Esophagus squamous epithelium (tissue), 5 donors: Measurements from ENCODE around the gene TGFBR3. TPM values are rescaled to one million over a fixed set of nuclear protein-coding genes. Genes with fewer than 3 reads are reported as not detected.

Experiments used
- DNase-seq: peaks from one replicate; lab custom pipeline; 2025; lab: John Stamatoyannopoulos, UW
- H3K27ac ChIP-seq, 4 donors: fragments of 200-600 bp; sonication (generic); one replicate each; pipeline ENCODE4 v1.5.1; 2016 to 2019; ENCODE audit warnings: mild to moderate bottlenecking in 1 of 4
- H3K27me3 ChIP-seq, 4 donors: fragments of 200-600 bp; sonication (generic); 1 replicate in 3 of 4; 2 replicates in 1 of 4; pipeline versions ENCODE4 v1.5.1 to v1.6.0; 2017 to 2021; ENCODE audit warnings: antibody characterized with exemption in 1 of 4
- H3K36me3 ChIP-seq, 3 donors: fragments of 200-600 bp; sonication (generic); one replicate each; pipeline ENCODE4 v1.5.1; 2016 to 2019
- H3K4me1 ChIP-seq, 3 donors: fragments of 200-600 bp; sonication (generic); one replicate each; pipeline ENCODE4 v1.5.1; 2017 to 2019
- H3K4me3 ChIP-seq, 4 donors: fragments of 200-600 bp; sonication (generic); 1 replicate in 3 of 4; 2 replicates in 1 of 4; pipeline ENCODE4 v1.5.1; 2016 to 2019; ENCODE audit warnings: mild to moderate bottlenecking in 2 of 4, moderate library complexity in 1 of 4
- H3K9me3 ChIP-seq, 3 donors: fragments of 200-600 bp; sonication (generic); one replicate each; pipeline ENCODE4 v1.5.1; 2016 to 2019
- POLR2A ChIP-seq, 4 donors: fragments of 450-650 bp; IDR thresholded peaks; one replicate each; pipeline ENCODE4 v1.6.1; 2017; ENCODE audit warnings: antibody characterized with exemption in 4 of 4, mild to moderate bottlenecking in 4 of 4, moderate library complexity in 3 of 4
- WGBS, 2 donors: methylation state at CpG; one replicate each; pipeline ENCODE4 v1.1.5; 2018; 5-methylcytosine and 5-hydroxymethylcytosine counted together
- intact Hi-C: fragments of 100-400 bp; cut with DNase I; formaldehyde crosslinking; loops from one replicate; pipeline ENCODE4 v1.15.0; 2022
- total RNA-seq, 4 donors: library from RNA; depleted of rRNA; stranded (reverse); fragments of >200 nt; gene quantifications; one replicate each; pipeline ENCODE4 v1.1.0, GENCODE V29; 2016
- TF ChIP-seq, protein P1 (sequence below), 6 experiments: fragments of 450-650 bp in 4 of 6; fragments of 200-600 bp in 2 of 6; sonication (generic) in 2 of 6; IDR thresholded peaks; one replicate each; pipeline ENCODE4 v1.5.1; 2016 to 2019; ENCODE audit warnings: antibody characterized with exemption in 6 of 6, mild to moderate bottlenecking in 4 of 6, moderate library complexity in 4 of 6
- donor health status: DM: yes; HTN: yes; CAD: no.

TGFBR3 gene
- total RNA-seq, 4 donors from 2014 or later: 11.3 to 119 (median 30.7) TPM

DNA sequence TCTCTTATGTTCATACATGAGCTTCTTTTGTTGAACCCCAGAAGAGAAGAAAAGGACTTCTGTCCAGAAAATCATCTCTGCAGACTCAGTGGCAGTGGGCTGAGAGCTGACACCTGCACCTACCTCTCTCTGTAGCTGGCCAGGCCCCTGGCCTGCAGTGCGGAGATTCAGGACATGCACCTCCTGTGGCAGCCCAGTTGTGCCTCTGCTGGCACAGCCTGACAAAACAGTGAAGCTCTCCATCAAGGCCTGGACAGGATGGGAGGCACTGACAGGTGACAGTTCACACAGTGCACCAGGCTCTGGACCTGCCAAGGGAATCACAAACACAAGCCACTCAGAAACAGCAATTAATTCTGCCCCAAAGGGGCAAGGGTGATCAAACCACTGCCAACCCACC lies 88.8 kb downstream of the TGFBR3 start:
- 100% methylated on average over 1 of the region's 1 CpG; no CpG with 5 or more reads in 1 of the 2 donors for WGBS, 2 donors
- H3K27me3 ChIP-seq: no peaks in the 10 kb centered on the region
- H3K36me3 ChIP-seq: peaks cover 0 to 15% (median 0%) of the 10 kb centered on the region in 3 donors
- no peaks in the 10 kb centered on the region for H3K9me3 ChIP-seq
- no peak for DNase-seq
- H3K4me3 ChIP-seq: no peak overlapping the region
- H3K27ac ChIP-seq: peak overlapping the region in 3 of 4 donors; percentile 40 to 76 (median 68)
- intact Hi-C loops: no loop called here
- H3K4me1 ChIP-seq: peaks cover 13 to 89% (median 39%) of the 10 kb centered on the region in 3 donors
- TF ChIP-seq, protein P1, sequence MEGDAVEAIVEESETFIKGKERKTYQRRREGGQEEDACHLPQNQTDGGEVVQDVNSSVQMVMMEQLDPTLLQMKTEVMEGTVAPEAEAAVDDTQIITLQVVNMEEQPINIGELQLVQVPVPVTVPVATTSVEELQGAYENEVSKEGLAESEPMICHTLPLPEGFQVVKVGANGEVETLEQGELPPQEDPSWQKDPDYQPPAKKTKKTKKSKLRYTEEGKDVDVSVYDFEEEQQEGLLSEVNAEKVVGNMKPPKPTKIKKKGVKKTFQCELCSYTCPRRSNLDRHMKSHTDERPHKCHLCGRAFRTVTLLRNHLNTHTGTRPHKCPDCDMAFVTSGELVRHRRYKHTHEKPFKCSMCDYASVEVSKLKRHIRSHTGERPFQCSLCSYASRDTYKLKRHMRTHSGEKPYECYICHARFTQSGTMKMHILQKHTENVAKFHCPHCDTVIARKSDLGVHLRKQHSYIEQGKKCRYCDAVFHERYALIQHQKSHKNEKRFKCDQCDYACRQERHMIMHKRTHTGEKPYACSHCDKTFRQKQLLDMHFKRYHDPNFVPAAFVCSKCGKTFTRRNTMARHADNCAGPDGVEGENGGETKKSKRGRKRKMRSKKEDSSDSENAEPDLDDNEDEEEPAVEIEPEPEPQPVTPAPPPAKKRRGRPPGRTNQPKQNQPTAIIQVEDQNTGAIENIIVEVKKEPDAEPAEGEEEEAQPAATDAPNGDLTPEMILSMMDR (IDR thresholded peaks at IDR 0.05): no peak
- no peak for TF ChIP-seq POLR2A (IDR thresholded peaks at IDR 0.05)

DNA sequence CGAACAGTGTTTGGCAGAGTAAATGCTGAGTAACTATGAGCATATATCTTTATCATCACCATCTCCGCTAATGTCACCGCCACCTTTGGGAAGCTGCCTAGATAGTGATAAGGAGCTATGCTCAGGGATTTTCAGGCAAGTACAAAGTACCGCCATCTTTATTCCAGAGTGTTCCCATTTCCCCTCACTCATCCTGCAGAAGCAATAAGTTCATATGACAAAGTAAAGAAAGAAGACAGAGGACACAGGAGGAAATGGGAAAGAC lies 89.6 kb downstream of the TGFBR3 start:
- Histone ChIP-seq H3K27me3 (no peaks in the 10 kb centered on the region), H3K4me1 (peaks cover 21 to 89% (median 45%) of the 10 kb centered on the region in 3 donors), H3K4me3 (no peak overlapping the region), H3K9me3 (no peaks in the 10 kb centered on the region), H3K36me3 (peaks cover 0 to 15% (median 0%) of the 10 kb centered on the region in 3 donors), H3K27ac (peak overlapping the region in 3 of 4 donors; percentile 68 to 76 (median 72))
- TF ChIP-seq POLR2A (IDR thresholded peaks at IDR 0.05): no peak
- TF ChIP-seq, protein P1 (IDR thresholded peaks at IDR 0.05): no peak
- 92 to 97% methylated on average over 4 of the region's 4 CpGs for WGBS, 2 donors
- no peak for DNase-seq
- intact Hi-C loops: no loop called here

GRCh38 chr1:91795591-91796389 lies 90.2 kb downstream of the TGFBR3 start:
- WGBS, 2 donors: 50 to 54% methylated on average over 7 of the region's 7 CpGs
- Histone ChIP-seq H3K27me3 (no peaks in the 10 kb centered on the region), H3K4me1 (peaks cover 22 to 91% (median 48%) of the 10 kb centered on the region in 3 donors), H3K36me3 (peaks cover 0 to 15% (median 0%) of the 10 kb centered on the region in 3 donors), H3K4me3 (no peak overlapping the region), H3K27ac (peak overlapping the region; percentile 31 to 76 (median 70)), H3K9me3 (no peaks in the 10 kb centered on the region)
- TF ChIP-seq, protein P1 (IDR thresholded peaks at IDR 0.05): no peak
- TF ChIP-seq POLR2A (IDR thresholded peaks at IDR 0.05): no peak
- no peak for DNase-seq
- intact Hi-C loops: no loop called here

- Histone ChIP-seq H3K9me3 (no peaks in the 10 kb centered on the region), H3K27me3 (no peaks in the 10 kb centered on the region), H3K4me1 (peaks cover 22 to 99% (median 51%) of the 10 kb centered on the region in 3 donors), H3K36me3 (peaks cover 0 to 15% (median 0%) of the 10 kb centered on the region in 3 donors), H3K4me3 (no peak overlapping the region), H3K27ac (peak overlapping the region in 2 of 4 donors; percentile 68 to 76)
- TF ChIP-seq, protein P1 (IDR thresholded peaks at IDR 0.05): no peak
- no peak for TF ChIP-seq POLR2A (IDR thresholded peaks at IDR 0.05)
- DNase-seq: no peak
- WGBS, 2 donors: 86 to 90% methylated on average over 3 of the region's 3 CpGs
- intact Hi-C loops: no loop called here
Measured at GRCh38 chr1:91793877-91794276, 92.1 kb downstream of the TGFBR3 start.

- Histone ChIP-seq H3K27me3 (no peaks in the 10 kb centered on the region), H3K4me3 (no peak overlapping the region), H3K9me3 (no peaks in the 10 kb centered on the region), H3K4me1 (peaks cover 22 to 99% (median 47%) of the 10 kb centered on the region in 3 donors), H3K36me3 (peaks cover 0 to 15% (median 0%) of the 10 kb centered on the region in 3 donors), H3K27ac (peak overlapping the region in 3 of 4 donors; percentile 60 to 76 (median 65))
- no peak for TF ChIP-seq POLR2A (IDR thresholded peaks at IDR 0.05)
- TF ChIP-seq, protein P1 (IDR thresholded peaks at IDR 0.05): no peak
- WGBS, 2 donors: 94 to 96% methylated on average over 5 of the region's 5 CpGs
- intact Hi-C loops: no loop called here
- no peak for DNase-seq
Measured at GRCh38 chr1:91793189-91793588, 92.8 kb downstream of the TGFBR3 start.
